Suprapubic skin (tissue), 4 donors: ENCODE results near the gene NFIL3. TPM values are rescaled to one million over a fixed set of nuclear protein-coding genes. Genes with fewer than 3 reads are reported as not detected.
"Not testable (repeated sequence)": the region's sequence is repeated elsewhere in the genome, so short reads cannot be mapped to it uniquely, and the experiment has no call there.

ENCODE experiments used
- DNase-seq, 2 donors: peaks; one replicate each; pipeline ENCODE4 v3.0.0-alpha.2; 2019; ENCODE audit warnings: low spot score in 2 of 2
- H3K27ac ChIP-seq: fragments of 200-600 bp; sonication (generic); one replicate; pipeline ENCODE4 v1.5.1; 2019
- H3K27me3 ChIP-seq: fragments of 200-600 bp; sonication (generic); one replicate; pipeline ENCODE4 v1.5.1; 2019
- H3K36me3 ChIP-seq: fragments of 200-600 bp; sonication (generic); one replicate; pipeline ENCODE4 v1.5.1; 2019
- H3K4me1 ChIP-seq: fragments of 200-600 bp; sonication (generic); one replicate; pipeline ENCODE4 v1.5.1; 2019
- H3K4me3 ChIP-seq: fragments of 200-600 bp; sonication (generic); one replicate; pipeline ENCODE4 v1.5.1; 2019; ENCODE audit warnings: mild to moderate bottlenecking
- H3K9me3 ChIP-seq: fragments of 200-600 bp; sonication (generic); one replicate; pipeline ENCODE4 v1.5.1; 2019
- EP300 ChIP-seq: sonication (generic); formaldehyde crosslinking; IDR thresholded peaks from one replicate; pipeline ENCODE4 v1.6.1; 2017; ENCODE audit warnings: antibody characterized with exemption
- POLR2A ChIP-seq, 2 donors: fragments of 450-650 bp; IDR thresholded peaks; one replicate each; pipeline ENCODE4 v1.6.1; 2017; ENCODE audit warnings: antibody characterized with exemption in 2 of 2, mild to moderate bottlenecking in 2 of 2, moderate library complexity in 2 of 2
- POLR2AphosphoS5 ChIP-seq, 3 donors: sonication (generic); formaldehyde crosslinking; IDR thresholded peaks; one replicate each; pipeline ENCODE4 v1.6.1; 2017; ENCODE audit warnings: antibody characterized with exemption in 3 of 3
- WGBS: methylation state at CpG from one replicate; pipeline ENCODE4 v1.1.5; 2018; 5-methylcytosine and 5-hydroxymethylcytosine counted together
- total RNA-seq, 4 donors: library from RNA; depleted of rRNA; stranded (reverse); fragments of >200 nt; gene quantifications; one replicate each; pipeline ENCODE4 v1.1.0, GENCODE V29; 2016
- TF ChIP-seq, protein P1 (sequence below), 2 donors: fragments of 200-600 bp in 1 of 2; fragments of 450-650 bp in 1 of 2; sonication (generic) in 1 of 2; IDR thresholded peaks; one replicate each; pipeline ENCODE4 v1.5.1; 2016 to 2019; ENCODE audit warnings: antibody characterized with exemption in 2 of 2, mild to moderate bottlenecking in 1 of 2, moderate library complexity in 1 of 2

The NFIL3 gene, protein sequence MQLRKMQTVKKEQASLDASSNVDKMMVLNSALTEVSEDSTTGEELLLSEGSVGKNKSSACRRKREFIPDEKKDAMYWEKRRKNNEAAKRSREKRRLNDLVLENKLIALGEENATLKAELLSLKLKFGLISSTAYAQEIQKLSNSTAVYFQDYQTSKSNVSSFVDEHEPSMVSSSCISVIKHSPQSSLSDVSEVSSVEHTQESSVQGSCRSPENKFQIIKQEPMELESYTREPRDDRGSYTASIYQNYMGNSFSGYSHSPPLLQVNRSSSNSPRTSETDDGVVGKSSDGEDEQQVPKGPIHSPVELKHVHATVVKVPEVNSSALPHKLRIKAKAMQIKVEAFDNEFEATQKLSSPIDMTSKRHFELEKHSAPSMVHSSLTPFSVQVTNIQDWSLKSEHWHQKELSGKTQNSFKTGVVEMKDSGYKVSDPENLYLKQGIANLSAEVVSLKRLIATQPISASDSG
- total RNA-seq: 10 to 100 TPM; 28.0 to 58.5 (median 37.8) TPM

DNA sequence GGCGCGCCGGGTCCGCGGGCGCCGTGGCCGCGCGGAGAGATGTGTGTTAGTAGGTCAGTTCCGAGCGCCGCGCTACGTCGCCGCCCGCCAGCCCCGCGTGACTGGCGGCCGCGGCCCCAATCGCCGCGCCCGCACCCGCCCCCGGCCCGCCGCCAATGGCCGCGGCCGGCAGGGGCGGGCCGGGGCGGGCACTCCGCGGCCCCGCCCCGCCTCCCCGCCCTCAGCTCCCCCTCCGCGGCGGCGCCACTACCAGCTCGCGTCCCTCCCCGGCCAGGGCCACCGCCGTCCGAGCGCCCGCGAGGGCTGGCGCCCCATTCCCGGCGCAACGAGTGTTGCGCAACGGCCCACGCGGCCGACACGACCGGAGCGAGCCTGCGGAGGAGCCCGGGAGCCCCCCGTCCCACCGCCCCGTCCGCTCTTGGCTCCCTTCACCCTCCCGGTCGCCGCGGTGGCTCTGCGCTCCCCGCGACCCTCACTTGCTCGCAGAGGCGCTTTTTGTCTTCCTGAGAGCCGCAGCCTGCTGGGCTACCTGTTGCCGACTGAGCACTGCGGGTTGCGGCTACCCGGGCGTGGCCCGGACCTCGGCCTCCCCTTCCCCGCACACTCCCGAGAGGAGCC, at the start of gene NFIL3:
Gene NFIL3 (minus strand): TSS at position 48 of the 618 bp plus-strand sequence. CDS start 13,098 bp downstream, outside the sequence.
- WGBS: no CpG with 5 or more reads among the region's 92 CpGs
- peaks cover 67% of the 10 kb centered on the region for H3K4me1 ChIP-seq
- H3K36me3 ChIP-seq: no peaks in the 10 kb centered on the region
- no peaks in the 10 kb centered on the region for H3K27me3 ChIP-seq
- peak; percentile 89 to 90 for DNase-seq
- H3K4me3 ChIP-seq: peak within 1 kb of the TSS; percentile 94
- peak; percentile 74 to 87 for TF ChIP-seq POLR2A (IDR thresholded peaks at IDR 0.05)
- peak; percentile 11 to 76 (median 67) for TF ChIP-seq POLR2AphosphoS5 (IDR thresholded peaks at IDR 0.05)
- TF ChIP-seq, protein P1, sequence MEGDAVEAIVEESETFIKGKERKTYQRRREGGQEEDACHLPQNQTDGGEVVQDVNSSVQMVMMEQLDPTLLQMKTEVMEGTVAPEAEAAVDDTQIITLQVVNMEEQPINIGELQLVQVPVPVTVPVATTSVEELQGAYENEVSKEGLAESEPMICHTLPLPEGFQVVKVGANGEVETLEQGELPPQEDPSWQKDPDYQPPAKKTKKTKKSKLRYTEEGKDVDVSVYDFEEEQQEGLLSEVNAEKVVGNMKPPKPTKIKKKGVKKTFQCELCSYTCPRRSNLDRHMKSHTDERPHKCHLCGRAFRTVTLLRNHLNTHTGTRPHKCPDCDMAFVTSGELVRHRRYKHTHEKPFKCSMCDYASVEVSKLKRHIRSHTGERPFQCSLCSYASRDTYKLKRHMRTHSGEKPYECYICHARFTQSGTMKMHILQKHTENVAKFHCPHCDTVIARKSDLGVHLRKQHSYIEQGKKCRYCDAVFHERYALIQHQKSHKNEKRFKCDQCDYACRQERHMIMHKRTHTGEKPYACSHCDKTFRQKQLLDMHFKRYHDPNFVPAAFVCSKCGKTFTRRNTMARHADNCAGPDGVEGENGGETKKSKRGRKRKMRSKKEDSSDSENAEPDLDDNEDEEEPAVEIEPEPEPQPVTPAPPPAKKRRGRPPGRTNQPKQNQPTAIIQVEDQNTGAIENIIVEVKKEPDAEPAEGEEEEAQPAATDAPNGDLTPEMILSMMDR (IDR thresholded peaks at IDR 0.05): no peak
- peak within 1 kb of the TSS; percentile 100 for H3K27ac ChIP-seq
- no peaks in the 10 kb centered on the region for H3K9me3 ChIP-seq

DNA sequence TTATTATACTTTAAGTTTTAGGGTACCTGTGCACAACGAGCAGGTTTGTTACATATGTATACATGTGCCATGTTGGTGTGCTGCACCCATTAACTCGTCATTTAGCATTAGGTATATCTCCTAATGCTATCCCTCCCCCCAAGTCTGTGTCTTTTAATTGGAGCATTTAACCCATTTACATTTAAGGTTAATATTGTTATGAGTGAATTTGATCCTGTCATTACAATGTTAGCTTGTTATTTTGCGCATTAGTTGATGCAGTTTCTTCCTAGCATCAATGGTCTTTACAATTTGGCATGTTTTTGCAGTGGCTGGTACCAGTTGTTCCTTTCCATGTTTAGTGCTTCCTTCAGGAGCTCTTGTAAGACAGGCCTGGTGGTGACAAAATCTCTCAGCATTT, 47.9 kb upstream of the NFIL3 start:
- not testable (repeated sequence) for H3K27me3 ChIP-seq, DNase-seq, H3K27ac ChIP-seq, H3K36me3 ChIP-seq, H3K4me3 ChIP-seq, H3K4me1 ChIP-seq, H3K9me3 ChIP-seq
- 67% methylated on average over 3 of the region's 3 CpGs for WGBS

DNA sequence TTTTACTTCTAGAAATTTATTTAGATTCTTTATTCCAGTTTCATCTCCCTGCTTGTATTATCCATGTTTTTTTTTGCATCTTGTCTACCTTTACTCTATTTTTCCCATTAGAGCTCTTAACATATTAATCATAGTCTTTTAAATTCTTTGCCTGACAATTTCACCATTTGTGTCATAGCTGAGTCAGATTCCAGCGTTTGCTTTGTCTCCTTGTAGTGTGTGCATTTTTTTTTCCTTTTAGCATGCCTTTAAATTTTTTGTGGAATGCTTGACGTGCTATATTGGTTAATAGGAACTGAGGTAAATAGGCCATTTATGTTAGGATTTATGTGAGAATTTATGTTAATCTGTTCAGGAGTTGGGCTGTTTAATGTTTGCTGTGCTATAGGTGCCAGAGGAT, 41.8 kb upstream of the NFIL3 start:
- no peak overlapping the region for H3K27ac ChIP-seq
- no peaks in the 10 kb centered on the region for H3K27me3 ChIP-seq
- DNase-seq: no peak
- no peak overlapping the region for H3K4me3 ChIP-seq
- WGBS: 57% methylated on average over 2 of the region's 2 CpGs
- TF ChIP-seq EP300 (no peak), POLR2A (IDR thresholded peaks at IDR 0.05) (no peak), POLR2AphosphoS5 (IDR thresholded peaks at IDR 0.05) (no peak)
- TF ChIP-seq, protein P1 (IDR thresholded peaks at IDR 0.05): no peak
- H3K4me1 ChIP-seq: no peaks in the 10 kb centered on the region
- H3K36me3 ChIP-seq: no peaks in the 10 kb centered on the region
- no peaks in the 10 kb centered on the region for H3K9me3 ChIP-seq

DNA sequence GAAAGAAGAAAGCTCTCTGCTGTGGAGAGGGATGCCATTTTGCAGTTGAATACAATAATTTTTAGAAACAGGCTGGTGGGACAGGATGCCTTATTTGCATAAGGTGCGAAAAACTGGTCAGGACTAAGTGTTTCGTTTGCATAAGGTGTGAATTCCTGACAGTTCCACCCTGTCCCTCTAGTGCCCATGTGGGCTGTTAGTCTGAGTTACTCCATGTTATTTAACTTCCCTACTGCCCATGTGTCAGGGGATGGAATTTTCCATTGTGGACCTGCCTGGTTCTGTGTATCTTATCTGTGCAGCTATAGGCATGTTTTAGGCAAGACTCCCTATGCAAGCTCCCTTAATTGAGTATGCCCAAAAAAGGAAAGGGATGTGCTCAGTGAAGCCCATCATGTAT, 35.3 kb upstream of the NFIL3 start:
- Histone ChIP-seq H3K4me1 (no peaks in the 10 kb centered on the region), H3K36me3 (no peaks in the 10 kb centered on the region), H3K9me3 (no peaks in the 10 kb centered on the region), H3K27ac (no peak overlapping the region), H3K4me3 (no peak overlapping the region), H3K27me3 (no peaks in the 10 kb centered on the region)
- DNase-seq: no peak
- 65% methylated on average over 2 of the region's 2 CpGs for WGBS
- TF ChIP-seq POLR2AphosphoS5 (IDR thresholded peaks at IDR 0.05) (no peak), POLR2A (IDR thresholded peaks at IDR 0.05) (no peak), EP300 (no peak)
- TF ChIP-seq, protein P1 (IDR thresholded peaks at IDR 0.05): no peak

DNA sequence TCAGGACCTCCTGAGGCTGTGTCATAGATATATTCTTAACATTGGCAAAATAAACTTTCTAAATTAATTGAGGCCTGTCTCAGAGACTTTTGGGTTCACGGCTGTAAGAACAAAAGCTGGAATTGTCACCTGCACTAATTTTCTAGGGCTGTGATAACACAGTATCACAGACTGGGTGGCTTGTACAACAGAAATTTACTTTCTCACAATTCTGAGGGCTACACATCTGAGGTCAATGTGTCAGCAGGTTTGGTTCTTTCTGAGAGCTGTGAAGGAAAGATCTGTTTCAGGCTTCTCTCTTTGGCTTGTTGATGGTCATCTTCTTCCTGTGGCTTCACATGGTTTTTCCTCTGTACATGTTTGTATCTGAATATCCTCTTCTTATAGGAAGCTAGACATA, 29.2 kb upstream of the NFIL3 start:
- H3K27ac ChIP-seq: no peak overlapping the region
- H3K36me3 ChIP-seq: no peaks in the 10 kb centered on the region
- H3K9me3 ChIP-seq: peaks cover 5% of the 10 kb centered on the region
- TF ChIP-seq POLR2A (IDR thresholded peaks at IDR 0.05): no peak
- TF ChIP-seq, protein P1 (IDR thresholded peaks at IDR 0.05): no peak
- no peak for TF ChIP-seq EP300
- no peak for TF ChIP-seq POLR2AphosphoS5 (IDR thresholded peaks at IDR 0.05)
- no peak for DNase-seq
- no peaks in the 10 kb centered on the region for H3K27me3 ChIP-seq
- 100% methylated on average over 1 of the region's 1 CpG for WGBS
- H3K4me1 ChIP-seq: no peaks in the 10 kb centered on the region
- H3K4me3 ChIP-seq: no peak overlapping the region
